Raji (cell line): ENCODE data around the gene MAGEA8.

Experiments
- POLR2A ChIP-seq: IDR thresholded peaks from 2 replicates; pipeline ENCODE4 v1.6.1; 2011; ENCODE audit warnings: low read depth, low read length, control low read depth; ENCODE audit not compliant: insufficient read depth

MAGEA8 gene

GRCh38 chrX:149881081-149881711 is at the start of gene MAGEA8:
Gene MAGEA8, plus strand, starts transcription at chrX:149881183. Its CDS starts 3,090 bp downstream, at chrX:149884273.
- TF ChIP-seq POLR2A = no peak

DNA sequence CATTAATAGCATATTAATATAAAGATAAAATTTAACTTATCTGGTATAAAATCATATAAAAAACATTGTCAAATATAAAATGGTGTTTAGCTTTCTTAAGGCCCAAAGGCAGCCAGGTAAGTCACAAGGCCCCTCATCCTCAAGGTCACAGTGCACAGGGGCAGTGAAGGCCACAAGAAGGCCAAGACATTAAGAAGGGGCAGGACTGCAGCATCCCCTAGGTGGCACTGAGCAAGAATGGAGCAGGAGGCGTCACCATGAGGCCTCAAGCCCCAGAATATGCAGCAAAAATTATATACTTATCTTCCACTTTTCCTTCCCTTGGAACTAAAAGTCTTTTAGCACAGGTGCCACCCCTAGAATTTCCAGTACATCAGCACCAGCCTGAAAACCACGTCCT is 49.5 kb upstream of the MAGEA8 start:
- no peak for TF ChIP-seq POLR2A

DNA sequence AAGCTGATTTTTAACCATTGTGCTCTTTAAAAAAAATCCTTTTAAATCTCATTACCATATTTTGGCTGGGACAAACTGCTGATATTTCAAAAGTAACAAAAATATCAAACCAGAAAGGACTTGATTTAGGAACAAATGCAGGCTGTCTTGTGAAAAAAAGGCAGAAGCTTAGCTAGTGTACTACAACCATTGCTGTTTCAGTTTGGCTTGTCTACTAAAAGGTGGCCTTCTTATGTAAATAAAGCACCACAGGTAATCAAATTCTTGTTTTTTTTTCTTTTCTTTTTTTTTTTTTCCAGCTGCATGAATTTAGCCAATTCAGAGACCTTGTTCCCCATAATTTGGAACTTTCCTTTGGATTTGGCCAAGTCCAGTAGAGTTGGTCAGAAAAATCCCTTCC is 43.8 kb upstream of the MAGEA8 start:
- no peak for TF ChIP-seq POLR2A

DNA sequence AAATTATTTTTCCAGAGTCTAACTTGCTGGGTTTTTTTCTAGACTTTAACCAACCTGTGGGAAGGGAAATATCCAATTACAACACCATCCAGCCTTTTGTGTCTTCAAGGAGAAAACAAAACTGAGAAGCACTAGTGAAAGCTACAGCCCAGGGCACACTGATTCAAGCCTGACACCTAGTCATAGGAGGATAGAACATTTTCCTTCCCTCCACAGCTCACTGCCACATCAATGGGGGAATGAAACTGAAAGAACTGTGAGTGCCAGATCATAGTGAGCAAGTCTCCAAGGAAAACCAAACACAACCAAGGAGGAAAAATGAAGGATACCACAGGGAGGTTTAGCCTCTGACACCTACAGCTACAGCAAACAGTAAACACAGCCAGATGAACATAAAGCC is 43.3 kb upstream of the MAGEA8 start:
- no peak for TF ChIP-seq POLR2A

- TF ChIP-seq POLR2A = no peak
Observed at GRCh38 chrX:149841929-149842328, 39.1 kb upstream of the MAGEA8 start.

DNA sequence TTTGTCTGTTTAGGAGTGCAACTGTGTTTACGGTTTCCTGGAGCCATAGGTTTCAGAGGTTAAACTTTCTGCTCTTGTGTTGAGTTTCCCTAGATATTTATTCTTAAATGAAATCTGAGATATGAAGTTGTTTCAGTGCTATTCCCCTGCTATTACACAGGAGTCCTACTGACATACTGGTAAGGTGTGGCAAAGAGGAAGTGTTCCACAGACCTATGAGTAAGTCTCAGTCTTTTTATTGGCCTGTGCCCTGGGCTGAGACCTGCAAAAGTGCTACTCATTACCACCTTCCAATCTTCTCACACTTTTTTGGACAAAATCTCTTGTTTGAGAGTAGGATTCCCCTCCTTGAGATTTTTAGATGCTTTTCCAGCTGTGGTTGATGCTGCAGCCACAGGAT is 35.6 kb upstream of the MAGEA8 start:
- TF ChIP-seq POLR2A = no peak

- no peak for TF ChIP-seq POLR2A
Observed at GRCh38 chrX:149846789-149847188, 34.2 kb upstream of the MAGEA8 start.

DNA sequence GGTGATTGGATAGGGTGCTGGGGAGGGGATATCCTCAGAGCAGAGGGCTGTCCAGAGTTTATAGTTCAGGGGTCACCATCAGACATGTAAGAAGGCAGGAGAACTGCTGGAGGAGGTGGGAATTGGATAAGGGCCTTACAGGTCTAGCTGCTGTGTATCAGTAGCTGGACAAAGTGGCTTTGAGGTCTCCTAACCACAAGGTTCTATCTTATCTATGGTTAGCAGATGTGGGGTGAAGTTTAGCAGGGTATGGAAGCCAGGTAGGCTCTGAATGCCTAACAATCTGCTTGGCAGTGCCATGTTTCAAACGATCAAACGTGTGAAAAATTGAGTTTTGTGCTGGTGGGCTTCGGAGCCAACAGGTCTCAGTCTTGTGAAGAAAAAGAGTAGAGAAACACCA is 32.1 kb upstream of the MAGEA8 start:
- TF ChIP-seq POLR2A = no peak

DNA sequence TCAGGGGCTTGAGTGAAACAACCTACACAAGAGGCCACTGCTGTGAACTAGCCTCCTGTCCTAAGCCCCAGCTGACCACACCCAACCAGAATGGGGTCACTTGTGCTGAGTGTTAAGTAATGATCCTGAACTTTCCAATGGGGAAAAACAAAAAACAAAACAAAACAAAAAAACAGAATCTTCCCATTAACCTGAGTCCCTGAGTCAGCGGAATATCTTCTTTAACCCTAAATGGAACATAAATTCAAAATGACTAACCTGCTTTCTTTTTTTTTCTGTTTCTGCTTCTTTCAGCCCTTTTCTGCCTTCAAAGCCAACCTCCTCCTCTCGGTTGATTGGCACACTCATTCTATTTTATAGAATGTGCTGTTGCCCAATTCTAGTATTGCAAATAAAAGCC is 31.2 kb upstream of the MAGEA8 start:
- no peak for TF ChIP-seq POLR2A

DNA sequence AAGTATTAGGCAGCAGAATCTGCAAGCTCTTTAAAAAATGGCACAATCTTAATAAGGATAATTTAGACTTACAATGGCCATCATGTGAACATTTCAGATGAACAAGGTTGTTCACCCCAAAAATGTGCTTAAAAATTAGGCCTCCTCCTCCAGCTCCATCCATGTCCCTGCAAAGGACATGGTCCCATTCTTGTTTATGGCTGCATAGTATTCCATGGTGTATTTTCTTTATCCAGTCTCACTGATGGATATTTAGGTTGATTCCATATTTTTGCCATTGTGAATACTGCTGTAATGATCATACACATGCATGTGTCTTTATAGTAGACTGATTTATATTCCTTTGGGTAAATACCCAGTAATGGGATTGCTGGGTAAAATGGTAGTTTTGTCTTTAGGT is 29.1 kb upstream of the MAGEA8 start:
- TF ChIP-seq POLR2A = no peak

DNA sequence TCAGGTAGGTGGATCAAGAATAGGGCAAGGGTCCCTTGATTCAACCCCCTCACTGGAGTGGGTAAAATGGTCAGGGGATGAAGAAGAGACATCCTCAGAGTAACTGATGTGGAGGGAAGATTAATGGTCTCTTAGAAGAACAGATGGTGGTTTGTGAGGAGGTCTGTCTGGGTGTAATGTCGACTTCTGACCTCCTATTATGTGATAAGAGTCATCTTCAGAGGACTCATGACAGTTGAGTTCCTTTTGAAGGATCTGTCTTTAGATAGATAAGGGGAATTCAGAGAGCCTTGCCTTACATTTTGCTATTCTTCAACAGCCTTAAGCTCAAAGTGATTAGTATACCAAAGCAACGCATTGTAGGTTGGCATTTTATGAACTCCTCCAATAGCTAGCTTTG is 27.1 kb upstream of the MAGEA8 start:
- no peak for TF ChIP-seq POLR2A

GRCh38 chrX:149858592-149858991 is 22.4 kb upstream of the MAGEA8 start:
- no peak for TF ChIP-seq POLR2A

DNA sequence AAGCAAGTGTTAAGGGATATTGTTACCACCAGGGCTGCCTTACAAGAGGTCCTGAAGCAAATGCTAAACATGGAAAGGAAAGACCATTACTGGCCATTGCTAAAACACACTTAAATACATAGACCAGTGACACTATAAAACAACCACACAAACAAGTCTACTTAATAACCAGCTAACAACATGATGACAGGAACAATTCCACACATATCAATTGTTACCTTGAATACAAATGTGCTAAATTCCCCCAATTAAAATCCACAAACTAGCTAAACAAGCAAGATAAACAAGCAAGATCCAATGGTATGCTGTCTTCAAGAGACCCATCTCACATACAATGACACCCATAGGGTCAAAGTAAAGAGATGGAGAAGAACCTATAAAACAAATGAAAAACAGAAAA is 20.5 kb upstream of the MAGEA8 start:
- no peak for TF ChIP-seq POLR2A

DNA sequence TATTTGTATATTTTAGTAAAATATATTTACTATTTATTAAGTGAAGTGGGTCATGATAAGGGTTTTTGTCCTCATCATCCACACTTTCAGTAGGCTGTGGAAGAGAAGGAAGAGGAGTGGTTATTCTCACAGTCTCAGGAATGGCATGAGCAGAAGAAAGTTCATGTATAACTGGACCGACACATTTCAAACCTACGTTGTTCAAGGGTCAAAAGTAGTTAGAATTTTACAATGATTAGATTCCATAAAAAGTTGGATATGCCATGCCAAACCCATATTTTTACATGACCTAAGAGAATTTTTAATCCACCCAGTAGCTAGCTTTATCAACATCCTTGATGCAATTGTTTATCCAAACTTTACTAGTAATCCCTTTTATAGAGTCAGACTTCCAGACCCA is 15.6 kb upstream of the MAGEA8 start:
- no peak for TF ChIP-seq POLR2A

DNA sequence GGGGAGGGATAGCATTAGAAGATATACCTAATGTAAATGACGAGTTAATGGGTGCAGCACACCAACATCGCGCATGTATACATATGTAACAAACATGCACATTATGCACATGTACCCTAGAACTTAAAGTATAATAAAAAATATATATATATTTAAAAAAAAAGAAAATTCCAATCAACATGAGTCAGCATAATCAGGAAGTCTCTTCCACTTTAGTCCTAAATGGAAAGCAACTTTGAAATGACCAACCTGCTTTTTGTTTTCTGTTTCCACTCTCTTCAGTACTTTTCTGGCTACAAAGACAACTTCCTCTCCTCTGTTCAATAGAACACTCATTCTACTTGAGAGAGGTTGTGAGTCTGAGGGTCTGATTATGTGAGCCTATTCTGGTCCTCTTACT is 13.5 kb upstream of the MAGEA8 start:
- TF ChIP-seq POLR2A = no peak

DNA sequence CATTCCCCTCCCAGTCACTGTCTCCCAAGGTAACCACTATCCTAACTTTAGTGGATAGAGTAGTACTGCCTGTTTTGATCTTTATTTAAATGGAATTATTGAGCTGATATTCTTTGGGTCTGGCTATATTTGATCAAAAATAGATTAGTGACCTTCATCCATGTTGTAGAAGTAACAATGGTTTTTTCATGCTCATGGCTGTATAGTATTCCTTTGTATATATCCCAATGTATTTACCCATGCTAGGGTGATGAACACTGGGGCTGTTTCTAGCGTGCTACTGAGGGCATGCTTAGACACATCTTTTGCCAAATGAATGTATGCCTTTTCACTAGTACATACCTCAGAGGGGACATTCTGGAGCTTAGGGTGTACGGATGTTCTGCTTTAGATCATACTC is 10.1 kb upstream of the MAGEA8 start:
- TF ChIP-seq POLR2A = no peak

DNA sequence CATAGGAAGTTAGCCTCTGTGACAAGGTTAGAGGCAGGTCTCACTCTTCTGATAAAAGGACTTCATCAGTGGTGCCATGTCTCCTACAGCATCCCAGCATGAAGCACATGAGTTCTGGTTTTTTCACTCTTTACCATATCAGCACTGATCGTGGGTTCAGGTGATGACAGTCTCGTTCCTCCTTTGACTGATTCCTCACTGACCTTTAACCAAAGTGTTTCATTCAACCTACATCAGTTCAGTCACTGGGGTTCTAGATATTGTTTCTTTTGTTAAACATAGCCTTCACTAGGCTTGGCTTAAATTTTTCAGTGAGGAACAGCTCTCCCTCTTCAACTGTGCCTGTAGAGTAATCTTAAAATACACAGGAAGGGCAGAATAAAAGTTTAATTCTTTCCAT is 9.6 kb upstream of the MAGEA8 start:
- TF ChIP-seq POLR2A = no peak
